ENCODE data around the gene BEGAIN.

- TF ChIP-seq, protein P1, sequence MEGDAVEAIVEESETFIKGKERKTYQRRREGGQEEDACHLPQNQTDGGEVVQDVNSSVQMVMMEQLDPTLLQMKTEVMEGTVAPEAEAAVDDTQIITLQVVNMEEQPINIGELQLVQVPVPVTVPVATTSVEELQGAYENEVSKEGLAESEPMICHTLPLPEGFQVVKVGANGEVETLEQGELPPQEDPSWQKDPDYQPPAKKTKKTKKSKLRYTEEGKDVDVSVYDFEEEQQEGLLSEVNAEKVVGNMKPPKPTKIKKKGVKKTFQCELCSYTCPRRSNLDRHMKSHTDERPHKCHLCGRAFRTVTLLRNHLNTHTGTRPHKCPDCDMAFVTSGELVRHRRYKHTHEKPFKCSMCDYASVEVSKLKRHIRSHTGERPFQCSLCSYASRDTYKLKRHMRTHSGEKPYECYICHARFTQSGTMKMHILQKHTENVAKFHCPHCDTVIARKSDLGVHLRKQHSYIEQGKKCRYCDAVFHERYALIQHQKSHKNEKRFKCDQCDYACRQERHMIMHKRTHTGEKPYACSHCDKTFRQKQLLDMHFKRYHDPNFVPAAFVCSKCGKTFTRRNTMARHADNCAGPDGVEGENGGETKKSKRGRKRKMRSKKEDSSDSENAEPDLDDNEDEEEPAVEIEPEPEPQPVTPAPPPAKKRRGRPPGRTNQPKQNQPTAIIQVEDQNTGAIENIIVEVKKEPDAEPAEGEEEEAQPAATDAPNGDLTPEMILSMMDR (IDR thresholded peaks at IDR 0.05; ENCODE audit: insufficient read depth, low read depth, low read length), result no peak
- TF ChIP-seq EZH2 (IDR thresholded peaks at IDR 0.05; ENCODE audit: insufficient read depth, low read length), result no peak
These were observed 16.3 kb downstream of the BEGAIN start for GRCh38 chr14:100570726-100571454.

Measured in astrocyte (in vitro differentiated cells and primary cell).